HG02763 (cell line): Measurements from ENCODE around the gene RPS21.
"Not testable (repeated sequence)": the region's sequence is repeated elsewhere in the genome, so short reads cannot be mapped to it uniquely, and the experiment has no call there.

ENCODE experiments used
- ATAC-seq: cut with Tn5 transposase; IDR thresholded peaks from one replicate; pipeline ENCODE4 v1.9.1; 2021; ENCODE audit warnings: mild to moderate bottlenecking, moderate library complexity; ENCODE audit not compliant: unreplicated experiment

The RPS21 gene

GRCh38 chr20:62423326-62423706, 36.4 kb downstream of the RPS21 start:
- ATAC-seq = no peak

- ATAC-seq = no peak
These were observed 37.6 kb downstream of the RPS21 start for GRCh38 chr20:62424249-62425107.

- ATAC-seq = no peak
These were observed 38.6 kb downstream of the RPS21 start for GRCh38 chr20:62425281-62426058.

GRCh38 chr20:62426059-62426348, 39.1 kb downstream of the RPS21 start:
- not testable (repeated sequence) for ATAC-seq

- ATAC-seq = no peak
These were observed 39.8 kb downstream of the RPS21 start for GRCh38 chr20:62426699-62427131.

GRCh38 chr20:62427172-62428001, 40.5 kb downstream of the RPS21 start, which contains the start of gene RBBP8NL:
TSS of gene RBBP8NL (minus strand) at chr20:62427539. CDS start at chr20:62419647, 7,892 bp downstream.
- ATAC-seq = no peak

- no peak for ATAC-seq
These were observed 41.1 kb downstream of the RPS21 start for GRCh38 chr20:62428002-62428372.

- ATAC-seq = no peak
These were observed 41.7 kb downstream of the RPS21 start for GRCh38 chr20:62428396-62429295.

GRCh38 chr20:62429455-62430310, 42.8 kb downstream of the RPS21 start:
- ATAC-seq = no peak

- ATAC-seq = no peak
These were observed 43.5 kb downstream of the RPS21 start for GRCh38 chr20:62430311-62430853.

GRCh38 chr20:62430866-62431447, 44.1 kb downstream of the RPS21 start:
- no peak for ATAC-seq

- no peak for ATAC-seq
These were observed 47.0 kb downstream of the RPS21 start for GRCh38 chr20:62433658-62434497.

GRCh38 chr20:62436692-62437091, 49.8 kb downstream of the RPS21 start:
- no peak for ATAC-seq

- ATAC-seq = no peak
These were observed 50.6 kb downstream of the RPS21 start for GRCh38 chr20:62437496-62437895.

GRCh38 chr20:62437927-62438326, 51.0 kb downstream of the RPS21 start:
- ATAC-seq = no peak
